ENCODE results near the gene B4GALT3.

The B4GALT3 gene

DNA sequence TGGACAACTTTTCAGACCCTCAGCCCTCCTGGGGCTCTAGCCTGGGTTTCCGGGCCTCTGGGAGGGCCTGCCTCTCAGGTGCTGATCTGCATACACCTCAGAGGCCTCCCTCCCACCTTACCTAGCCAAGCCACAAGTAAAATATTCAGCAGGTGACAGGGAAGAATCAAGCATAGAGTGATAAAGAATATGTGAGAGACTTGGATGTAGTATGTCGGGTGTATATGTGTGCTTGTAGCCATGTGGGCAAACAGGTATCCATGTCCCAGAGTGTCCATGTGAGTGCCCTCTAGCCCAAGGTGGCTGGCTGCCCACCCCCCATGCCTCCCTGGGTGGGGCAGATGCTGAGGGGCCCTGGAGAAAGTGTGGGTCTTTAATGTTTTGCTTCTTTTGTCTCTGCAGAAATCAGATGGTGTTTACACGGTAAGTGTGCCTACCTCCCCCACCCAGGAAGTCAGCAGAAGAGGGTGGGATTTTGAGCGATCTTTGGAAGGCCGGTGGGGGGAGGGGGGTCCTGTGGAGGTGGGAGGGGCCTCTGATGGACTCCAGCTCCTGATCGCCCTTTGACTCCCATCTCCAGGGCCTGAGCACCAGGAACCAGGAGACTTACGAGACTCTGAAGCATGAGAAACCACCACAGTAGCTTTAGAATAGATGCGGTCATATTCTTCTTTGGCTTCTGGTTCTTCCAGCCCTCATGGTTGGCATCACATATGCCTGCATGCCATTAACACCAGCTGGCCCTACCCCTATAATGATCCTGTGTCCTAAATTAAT is 41.2 kb upstream of the B4GALT3 start:
- no peak for DNase-seq (ENCODE audit: low read depth in 1 of 2, low spot score in 1 of 2)
- in situ Hi-C loops (cut with HindIII; ENCODE audit: low pct_unique_long_range_greater_than_20kb, low sequenced_read_pairs) = no loop called here
- TF ChIP-seq JUND (IDR thresholded peaks at IDR 0.05; ENCODE audit: low read depth) = no peak

GRCh38 chr1:161217831-161218230 is 40.5 kb upstream of the B4GALT3 start:
- in situ Hi-C loops (cut with HindIII; ENCODE audit: low pct_unique_long_range_greater_than_20kb, low sequenced_read_pairs) = no loop called here
- no peak for DNase-seq (ENCODE audit: low read depth in 1 of 2, low spot score in 1 of 2)
- TF ChIP-seq JUND (IDR thresholded peaks at IDR 0.05; ENCODE audit: low read depth) = no peak

DNA sequence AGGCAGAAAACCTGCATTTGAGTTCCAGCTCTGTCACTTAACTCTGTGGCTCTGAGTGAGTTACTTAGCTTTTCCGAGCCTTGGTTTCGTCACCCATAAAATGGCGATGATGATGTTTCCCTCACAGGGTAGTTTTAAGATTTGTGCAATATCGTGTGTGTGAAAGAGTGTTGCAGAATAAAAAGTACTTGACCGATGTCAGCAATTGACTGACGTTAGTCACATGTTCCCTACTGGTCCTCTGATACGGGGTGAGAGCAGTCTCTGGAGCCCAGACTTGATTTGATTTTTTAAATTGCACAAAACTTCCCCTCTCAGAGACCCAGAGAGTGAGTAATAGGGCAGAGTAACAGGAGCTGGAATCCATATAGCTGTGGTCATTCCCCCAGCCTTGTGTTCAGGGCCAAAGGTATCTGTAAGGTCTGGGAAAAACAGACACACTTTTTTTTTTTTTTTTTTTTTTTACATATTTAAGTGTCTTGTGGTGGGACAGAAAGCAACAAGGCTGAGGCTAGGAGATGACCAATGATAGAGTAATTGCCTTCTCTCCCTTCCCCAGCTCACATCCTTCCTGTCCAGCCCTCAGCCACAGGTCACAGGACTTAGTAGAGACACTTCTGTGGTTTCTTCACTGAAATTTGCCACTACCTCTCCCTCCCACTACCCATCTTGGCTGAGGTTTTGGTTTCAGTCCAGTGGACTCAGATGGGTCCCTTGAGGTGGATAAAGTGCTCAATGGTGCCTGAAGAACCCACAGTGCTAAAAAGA is 39.8 kb upstream of the B4GALT3 start:
- no peak for DNase-seq (ENCODE audit: low read depth in 1 of 2, low spot score in 1 of 2)
- in situ Hi-C loops (cut with HindIII; ENCODE audit: low pct_unique_long_range_greater_than_20kb, low sequenced_read_pairs) = no loop called here
- no peak for TF ChIP-seq JUND (IDR thresholded peaks at IDR 0.05; ENCODE audit: low read depth)

GRCh38 chr1:161215076-161215475 is 37.8 kb upstream of the B4GALT3 start, which contains the start of gene FCER1G:
Gene FCER1G (plus strand): TSS chr1:161215295. CDS start chr1:161215322, 27 bp downstream.
- in situ Hi-C loops (cut with HindIII; ENCODE audit: low pct_unique_long_range_greater_than_20kb, low sequenced_read_pairs) = no loop called here
- no peak for DNase-seq (ENCODE audit: low read depth in 1 of 2, low spot score in 1 of 2)
- no peak for TF ChIP-seq JUND (IDR thresholded peaks at IDR 0.05; ENCODE audit: low read depth)

DNA sequence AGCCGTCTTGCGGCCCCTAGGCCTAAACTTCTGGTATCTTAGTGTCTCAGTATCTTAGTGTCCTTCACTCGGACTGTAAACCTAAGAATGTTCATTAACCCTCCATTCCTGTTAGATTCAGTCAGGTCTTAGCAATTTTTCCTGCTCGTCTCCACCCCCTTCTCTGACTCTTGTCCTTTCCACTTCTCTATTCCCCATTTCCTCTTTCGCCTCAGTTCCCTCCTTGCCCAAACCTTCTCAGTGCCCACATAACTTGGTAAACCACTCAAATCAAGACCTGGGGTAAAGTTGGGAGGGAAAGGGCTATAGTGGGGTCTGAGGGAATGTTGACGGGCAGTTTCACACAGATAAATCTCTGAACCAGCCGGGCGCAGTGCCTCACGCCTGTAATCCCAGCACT is 37.1 kb upstream of the B4GALT3 start:
- no peak for DNase-seq (ENCODE audit: low read depth in 1 of 2, low spot score in 1 of 2)
- in situ Hi-C loops (cut with HindIII; ENCODE audit: low pct_unique_long_range_greater_than_20kb, low sequenced_read_pairs) = no loop called here
- TF ChIP-seq JUND (IDR thresholded peaks at IDR 0.05; ENCODE audit: low read depth) = no peak

- no peak for TF ChIP-seq JUND (IDR thresholded peaks at IDR 0.05; ENCODE audit: low read depth)
- in situ Hi-C loops (cut with HindIII; ENCODE audit: low pct_unique_long_range_greater_than_20kb, low sequenced_read_pairs) = no loop called here
- DNase-seq (ENCODE audit: low read depth in 1 of 2, low spot score in 1 of 2) = peak; percentile 69 to 91
Observed at GRCh38 chr1:161209790-161210409, 32.6 kb upstream of the B4GALT3 start.

GRCh38 chr1:161207173-161207572 is 29.9 kb upstream of the B4GALT3 start:
- in situ Hi-C loops (cut with HindIII; ENCODE audit: low pct_unique_long_range_greater_than_20kb, low sequenced_read_pairs) = no loop called here
- no peak for TF ChIP-seq JUND (IDR thresholded peaks at IDR 0.05; ENCODE audit: low read depth)
- DNase-seq (ENCODE audit: low read depth in 1 of 2, low spot score in 1 of 2) = no peak

DNA sequence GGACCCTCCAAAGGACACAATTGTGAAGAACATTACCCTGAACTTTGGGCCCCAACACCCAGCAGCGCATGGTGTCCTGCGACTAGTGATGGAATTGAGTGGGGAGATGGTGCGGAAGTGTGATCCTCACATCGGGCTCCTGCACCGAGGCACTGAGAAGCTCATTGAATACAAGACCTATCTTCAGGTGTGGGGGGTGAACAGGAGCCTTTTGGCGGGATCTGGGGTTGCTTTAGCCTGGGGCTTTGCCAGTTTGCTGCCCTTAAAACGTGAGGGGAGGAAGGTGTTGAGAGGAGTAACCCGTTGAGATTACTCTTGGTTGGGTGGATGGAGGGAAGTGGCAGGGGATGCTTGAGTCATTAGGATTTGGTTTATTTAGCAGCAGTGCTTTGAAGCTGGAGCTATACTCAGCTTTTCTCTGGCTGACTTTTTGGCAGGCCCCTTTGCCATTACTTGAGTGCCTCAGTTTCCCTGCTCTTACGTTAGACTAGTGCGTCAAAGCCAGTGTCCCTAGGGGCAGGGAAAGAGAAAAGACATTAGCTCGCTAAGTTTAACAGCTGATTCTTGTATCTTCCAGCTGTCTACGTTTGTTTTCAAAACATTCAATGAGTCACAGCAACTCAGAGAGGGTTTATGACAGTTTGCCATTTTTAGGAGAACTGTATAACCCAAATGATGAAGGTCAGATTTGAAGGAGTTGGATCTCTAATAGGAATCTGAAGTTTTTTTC is 29.3 kb upstream of the B4GALT3 start:
- no peak for DNase-seq (ENCODE audit: low read depth in 1 of 2, low spot score in 1 of 2)
- in situ Hi-C loops (cut with HindIII; ENCODE audit: low pct_unique_long_range_greater_than_20kb, low sequenced_read_pairs) = no loop called here
- TF ChIP-seq JUND (IDR thresholded peaks at IDR 0.05; ENCODE audit: low read depth) = no peak

GRCh38 chr1:161201836-161202712 is 24.8 kb upstream of the B4GALT3 start, which contains the start of gene NDUFS2:
Gene NDUFS2 (plus strand): TSS chr1:161202367. CDS start chr1:161202386, 19 bp downstream.
- peak; percentile 90 to 100 for DNase-seq (ENCODE audit: low read depth in 1 of 2, low spot score in 1 of 2)
- TF ChIP-seq JUND (IDR thresholded peaks at IDR 0.05; ENCODE audit: low read depth) = no peak
- in situ Hi-C loops (cut with HindIII; ENCODE audit: low pct_unique_long_range_greater_than_20kb, low sequenced_read_pairs) = no loop called here

DNA sequence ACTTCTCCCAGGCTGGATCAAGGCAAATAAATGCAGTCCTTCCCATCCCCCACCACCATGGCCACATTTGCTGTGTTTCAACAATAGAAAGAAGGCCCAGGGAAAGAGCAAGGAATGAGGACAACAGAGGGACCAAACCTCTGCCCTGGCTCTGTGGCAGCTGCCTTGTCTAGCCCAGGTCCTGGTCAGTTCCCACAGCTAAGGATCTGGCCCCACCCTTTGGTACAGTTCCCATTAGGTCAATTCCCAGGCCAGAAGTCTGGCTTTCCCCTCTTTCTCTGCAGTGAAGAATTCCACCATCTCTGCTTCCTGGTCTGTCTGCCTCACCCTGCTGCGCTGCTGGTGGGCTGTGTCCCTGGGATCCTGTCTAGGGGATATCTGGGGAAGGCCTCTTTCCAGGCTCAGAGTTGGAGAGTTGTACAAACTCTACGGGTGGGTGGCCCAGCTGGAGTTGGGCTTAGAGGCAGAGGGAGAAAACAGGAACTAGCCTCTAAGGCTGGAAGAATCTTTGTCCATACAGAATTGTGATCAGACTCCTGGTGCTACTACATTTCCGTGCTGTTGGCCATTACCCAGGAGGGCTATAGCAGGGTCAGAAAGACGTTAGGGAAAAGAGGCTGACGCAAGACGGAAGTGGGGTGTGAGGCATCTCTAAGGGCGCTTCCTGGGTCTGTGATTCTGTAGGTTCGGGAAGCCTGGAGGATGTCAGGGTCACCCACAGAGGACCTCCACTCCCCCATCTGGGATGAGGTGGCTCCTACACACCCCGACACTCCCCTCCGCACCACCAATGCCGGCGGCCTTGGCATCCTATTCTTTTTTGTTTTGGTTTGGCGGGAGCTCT is 23.9 kb upstream of the B4GALT3 start:
- in situ Hi-C loops (cut with HindIII; ENCODE audit: low pct_unique_long_range_greater_than_20kb, low sequenced_read_pairs) = no loop called here
- TF ChIP-seq JUND (IDR thresholded peaks at IDR 0.05; ENCODE audit: low read depth) = no peak
- DNase-seq (ENCODE audit: low read depth in 1 of 2, low spot score in 1 of 2) = no peak
